HG03196 (cell line): ENCODE measurements around the gene RMND1.
"Not testable (repeated sequence)": the region's sequence is repeated elsewhere in the genome, so short reads cannot be mapped to it uniquely, and the experiment has no call there.

ENCODE experiments used
- ATAC-seq: cut with Tn5 transposase; IDR thresholded peaks from one replicate; pipeline ENCODE4 v1.9.1; 2021; ENCODE audit not compliant: unreplicated experiment

RMND1 gene

GRCh38 chr6:151455751-151456398 is 3.9 kb upstream of the RMND1 start:
- not testable (repeated sequence) for ATAC-seq

DNA sequence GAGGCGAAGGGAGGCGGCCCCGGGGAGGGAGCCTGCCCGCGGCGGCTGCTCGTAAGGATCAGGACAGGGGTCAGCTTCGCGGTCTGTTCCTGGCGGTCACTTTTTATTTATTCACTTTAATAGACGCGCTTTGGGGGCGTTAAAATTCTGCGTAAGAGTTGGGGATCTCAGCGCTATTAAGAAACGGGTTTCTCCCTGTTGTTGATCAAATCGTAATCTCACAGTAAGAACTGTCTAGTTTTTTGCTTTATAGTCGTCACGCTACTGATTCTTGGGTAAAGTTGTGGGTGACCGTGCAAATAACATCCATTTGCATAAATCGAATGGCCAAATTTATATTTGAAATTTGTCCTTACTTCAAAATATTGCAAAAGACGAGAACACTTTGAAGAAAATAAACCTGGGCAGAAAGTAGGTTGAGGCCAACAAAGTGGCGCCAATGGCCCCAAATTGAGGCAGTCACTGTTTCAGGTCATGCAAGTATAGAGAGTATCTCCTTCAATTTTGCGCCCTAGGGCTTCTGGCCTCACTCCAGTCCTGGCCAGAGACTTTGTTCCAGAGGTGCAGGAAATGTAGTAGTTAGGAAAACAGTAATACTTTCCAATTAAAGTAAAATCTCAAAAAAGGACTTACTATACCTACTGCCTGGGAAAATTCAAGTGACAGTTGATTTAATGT is 963 bp upstream of the RMND1 start:
- ATAC-seq: no peak

GRCh38 chr6:151451417-151451949 is 443 bp downstream of the RMND1 start:
- no peak for ATAC-seq

DNA sequence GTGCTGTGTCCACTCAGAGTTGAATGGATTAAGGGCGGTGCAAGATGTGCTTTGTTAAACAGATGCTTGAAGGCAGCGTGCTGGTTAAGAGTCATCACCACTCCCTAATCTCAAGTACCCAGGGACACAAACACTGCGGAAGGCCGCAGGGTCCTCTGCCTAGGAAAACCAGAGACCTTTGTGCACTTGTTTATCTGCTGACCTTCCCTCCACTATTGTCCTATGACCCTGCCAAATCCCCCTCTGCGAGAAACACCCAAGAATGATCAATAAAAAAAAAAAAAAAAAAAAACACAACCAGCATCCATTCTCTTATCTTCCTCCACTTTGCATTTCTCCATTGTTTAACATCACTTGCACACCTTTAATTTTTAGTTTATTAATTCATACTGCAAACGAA is 998 bp downstream of the RMND1 start:
- ATAC-seq: not testable (repeated sequence)

DNA sequence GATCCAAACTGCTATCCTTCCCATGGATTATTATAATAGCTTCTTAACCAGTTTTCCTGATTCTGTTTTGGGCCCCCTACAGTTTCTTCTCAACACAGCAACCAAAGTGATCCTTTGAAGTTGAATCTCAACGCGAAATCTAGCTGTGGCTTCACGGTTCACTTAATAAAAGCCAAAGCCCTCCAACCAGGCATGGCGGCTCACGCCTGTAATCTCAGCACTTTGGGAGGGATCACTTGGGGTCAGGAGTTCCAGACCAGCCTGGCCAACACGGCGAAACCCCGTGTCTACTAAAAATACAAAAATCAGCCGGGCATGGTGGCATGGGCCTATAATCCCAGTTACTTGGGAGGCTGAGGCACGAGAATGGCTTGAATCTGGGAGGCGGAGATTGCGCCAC is 3.3 kb downstream of the RMND1 start:
- no peak for ATAC-seq

DNA sequence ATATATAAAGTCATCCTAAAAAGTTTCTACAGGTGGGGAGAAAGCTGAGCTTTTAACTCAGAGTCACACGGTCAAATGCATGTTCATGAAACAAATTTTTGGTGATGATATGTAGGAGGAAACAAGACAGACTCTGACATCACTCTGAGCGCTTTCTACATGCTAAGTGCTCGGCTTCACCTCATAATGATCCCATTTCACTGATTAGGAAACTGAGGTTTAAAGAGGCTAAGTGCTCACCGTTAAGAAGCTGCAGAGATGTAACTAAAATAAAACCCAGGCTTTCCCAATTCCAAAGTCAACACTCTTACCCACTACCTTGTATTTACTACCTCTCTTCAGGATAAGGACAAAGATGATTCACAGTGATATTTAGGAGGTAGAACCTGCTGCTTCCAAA is 4.7 kb downstream of the RMND1 start:
- ATAC-seq: no peak

DNA sequence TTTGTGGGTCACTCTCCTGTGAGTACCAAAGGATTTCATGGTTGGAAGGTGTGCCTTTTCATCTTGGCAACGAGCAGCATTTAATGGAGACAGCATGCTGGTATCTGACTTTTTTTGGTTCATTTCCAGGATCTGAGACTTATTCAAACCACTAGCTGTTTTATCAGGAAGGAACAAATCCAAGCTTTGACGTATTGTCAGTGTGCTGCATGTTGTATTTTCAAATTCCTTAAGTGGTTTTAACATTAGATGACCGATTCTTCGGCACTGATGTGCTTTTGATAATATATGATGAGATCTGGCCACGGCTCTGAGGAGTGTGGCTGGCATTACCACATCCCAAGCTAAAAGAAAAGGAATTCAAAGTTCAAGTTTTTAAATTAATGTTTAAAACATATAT is 6.4 kb downstream of the RMND1 start:
- no peak for ATAC-seq

GRCh38 chr6:151443911-151444621 is 7.9 kb downstream of the RMND1 start:
- no peak for ATAC-seq

- no peak for ATAC-seq
Observed at GRCh38 chr6:151443454-151443853, 8.5 kb downstream of the RMND1 start.

DNA sequence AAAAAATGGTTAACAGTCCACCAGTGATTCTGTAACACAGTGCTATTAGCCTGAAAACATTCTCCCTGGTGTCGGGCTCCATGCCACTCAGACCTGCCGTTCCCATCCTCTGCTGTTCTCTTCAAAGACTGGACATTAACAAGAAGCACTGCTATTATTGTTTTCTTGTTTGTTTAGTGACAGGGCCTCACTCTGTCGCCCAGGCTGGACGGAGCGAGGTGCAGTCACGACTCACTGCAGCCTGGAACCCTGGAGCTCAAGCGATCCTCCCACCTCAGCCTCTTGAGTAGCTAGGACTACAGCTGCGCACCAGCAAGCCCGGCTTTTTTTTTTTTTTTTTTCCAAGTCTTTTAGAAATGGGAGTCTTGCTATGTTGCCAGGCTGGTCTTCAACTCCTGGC is 9.6 kb downstream of the RMND1 start:
- no peak for ATAC-seq

GRCh38 chr6:151441390-151442166 is 10.3 kb downstream of the RMND1 start:
- ATAC-seq: no peak

- no peak for ATAC-seq
Observed at GRCh38 chr6:151440930-151441329, 11.0 kb downstream of the RMND1 start.

GRCh38 chr6:151440498-151440897 is 11.4 kb downstream of the RMND1 start:
- ATAC-seq: no peak

DNA sequence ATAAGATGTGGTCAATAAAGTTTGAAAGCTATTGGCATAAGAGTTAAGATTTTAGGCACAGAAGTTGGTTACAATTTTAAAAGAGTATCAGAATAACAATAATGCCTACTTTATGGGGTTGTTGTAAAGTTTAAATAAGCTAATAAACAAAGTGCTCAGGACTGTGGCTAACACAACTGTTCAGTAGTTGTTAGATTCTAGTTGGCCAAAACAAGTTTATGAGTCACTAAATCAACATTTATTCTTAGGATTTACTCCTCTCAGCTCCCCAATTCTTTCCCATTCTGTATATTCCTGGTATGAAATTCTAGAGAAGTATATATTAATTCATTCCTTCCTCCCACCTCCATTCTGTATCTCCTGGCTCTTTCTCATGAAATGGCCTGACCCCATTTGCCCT is 14.5 kb downstream of the RMND1 start:
- no peak for ATAC-seq

- ATAC-seq: no peak
Observed at GRCh38 chr6:151436802-151437201, 15.1 kb downstream of the RMND1 start.

DNA sequence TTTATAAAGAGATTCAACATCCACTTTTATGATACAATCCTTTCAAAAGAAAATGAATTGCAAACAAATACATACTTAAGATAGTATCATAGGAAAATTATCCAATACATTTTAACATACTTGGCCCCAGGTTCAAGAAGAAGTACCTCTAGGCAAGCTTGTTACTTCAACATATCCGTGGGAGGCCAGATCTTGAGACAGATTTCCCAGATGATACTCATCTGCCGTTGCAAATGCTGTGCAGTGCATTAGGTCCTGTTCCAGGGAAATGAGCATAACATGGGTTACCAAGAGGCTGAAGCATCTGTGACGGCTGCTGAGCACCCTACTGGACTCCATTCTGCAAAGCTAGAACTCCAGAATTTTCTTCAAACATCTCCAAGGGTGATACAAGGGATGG is 15.6 kb downstream of the RMND1 start:
- ATAC-seq: no peak

DNA sequence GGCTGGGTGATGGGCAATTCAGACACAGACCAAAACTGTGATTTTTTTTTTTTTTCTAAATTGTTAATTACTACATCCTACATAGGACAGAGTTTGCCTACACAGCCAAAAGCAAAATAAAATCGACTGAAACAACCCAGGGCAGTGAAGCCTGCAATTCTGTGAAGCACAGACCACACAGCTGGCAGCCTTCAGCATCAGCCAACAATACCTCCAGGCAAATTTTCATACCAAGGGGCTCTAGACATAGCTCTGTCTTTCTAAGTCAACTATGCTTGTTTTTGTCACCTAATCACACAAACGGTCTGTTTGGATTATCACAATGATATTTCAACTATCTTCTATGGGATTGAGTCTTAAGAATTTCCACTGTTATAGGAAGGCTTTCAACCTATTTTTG is 17.6 kb downstream of the RMND1 start:
- no peak for ATAC-seq

- no peak for ATAC-seq
Observed at GRCh38 chr6:151432651-151433050, 19.3 kb downstream of the RMND1 start.

DNA sequence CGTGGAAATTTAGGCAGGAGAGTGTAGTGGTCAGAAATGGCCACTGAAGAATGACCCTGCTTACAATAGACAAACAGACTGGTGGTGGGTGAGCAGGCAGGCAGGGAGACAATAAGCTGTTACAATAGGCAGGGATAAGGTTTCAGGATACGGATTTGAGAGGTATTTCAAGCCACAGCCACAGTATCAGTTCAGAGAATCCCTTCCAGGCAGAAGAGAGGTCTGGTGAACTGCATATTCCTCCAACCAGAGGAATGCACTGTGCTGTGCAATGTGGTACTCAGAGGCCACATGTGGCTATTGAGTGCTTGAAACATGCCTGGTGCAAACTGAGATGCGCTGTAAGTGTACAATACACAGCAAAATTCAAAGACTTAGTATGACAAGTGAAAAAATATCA is 20.6 kb downstream of the RMND1 start:
- ATAC-seq: no peak

GRCh38 chr6:151430886-151431285 is 21.0 kb downstream of the RMND1 start:
- ATAC-seq: no peak

DNA sequence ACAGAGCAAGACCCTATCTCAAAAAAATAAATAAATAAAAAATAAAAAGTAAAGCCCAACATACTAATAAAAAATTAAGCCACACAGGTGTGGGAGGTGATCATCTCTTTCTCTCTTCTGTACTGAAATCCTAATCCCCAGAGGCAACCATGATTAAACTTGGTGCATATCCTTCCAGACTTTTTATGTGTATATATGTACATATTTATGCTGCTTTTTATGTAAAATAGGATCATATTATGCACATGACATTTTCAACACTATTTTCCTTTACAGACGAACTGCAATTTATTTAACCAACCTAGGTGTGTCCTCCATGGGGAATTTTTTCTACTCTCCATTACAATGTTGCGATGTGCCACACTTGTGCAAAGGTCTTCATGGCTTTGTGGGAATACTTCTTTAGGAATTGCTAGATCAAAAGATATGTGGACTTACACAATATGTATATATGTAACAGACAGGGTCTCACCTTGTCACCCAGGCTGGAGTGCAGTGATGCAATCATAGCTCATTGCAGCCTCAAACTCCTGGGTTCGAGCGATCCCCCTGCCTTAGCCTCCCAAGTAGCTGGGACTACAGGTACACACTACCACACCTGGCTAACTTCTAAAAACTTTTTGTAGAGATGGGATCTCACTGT is 23.7 kb downstream of the RMND1 start:
- ATAC-seq: no peak
